ENCODE results near the gene OR14A16.

The OR14A16 gene

GRCh38 chr1:247829656-247830055 is 5.7 kb upstream of the OR14A16 start:
- Histone ChIP-seq H3K27me3 (ENCODE audit: insufficient read depth, low read depth) (no peaks in the 10 kb centered on the region), H3K27ac (no peak overlapping the region), H3K36me3 (ENCODE audit: insufficient read depth) (no peaks in the 10 kb centered on the region; the same call in 1 of the 2 replicates), H2AFZ (ENCODE audit: low read depth) (no peak overlapping the region), H3K79me2 (ENCODE audit: insufficient read depth, low read depth) (no peaks in the 10 kb centered on the region), H3K4me3 (IDR thresholded peaks at IDR 0.05; ENCODE audit: insufficient read depth, low read depth, low read length) (no peak overlapping the region), H4K20me1 (ENCODE audit: insufficient read depth) (no peaks in the 10 kb centered on the region), H3K9ac (no peak overlapping the region), H3K4me1 (ENCODE audit: low read depth, poor library complexity, severe bottlenecking) (no peaks in the 10 kb centered on the region), H3K4me2 (no peak overlapping the region)
- TF ChIP-seq CTCF (conservative IDR thresholded peaks at IDR 0.05; ENCODE audit: low read depth, low read length) = no peak

- Histone ChIP-seq H3K27ac (no peak overlapping the region), H3K4me1 (ENCODE audit: low read depth, poor library complexity, severe bottlenecking) (no peaks in the 10 kb centered on the region), H3K4me2 (no peak overlapping the region), H2AFZ (ENCODE audit: low read depth) (no peak overlapping the region), H3K9ac (no peak overlapping the region), H3K27me3 (ENCODE audit: insufficient read depth, low read depth) (no peaks in the 10 kb centered on the region), H3K4me3 (IDR thresholded peaks at IDR 0.05; ENCODE audit: insufficient read depth, low read depth, low read length) (no peak overlapping the region), H4K20me1 (ENCODE audit: insufficient read depth) (no peaks in the 10 kb centered on the region), H3K36me3 (ENCODE audit: insufficient read depth) (no peaks in the 10 kb centered on the region; the same call in 1 of the 2 replicates), H3K79me2 (ENCODE audit: insufficient read depth, low read depth) (no peaks in the 10 kb centered on the region)
- TF ChIP-seq CTCF (conservative IDR thresholded peaks at IDR 0.05; ENCODE audit: low read depth, low read length) = no peak
Observed at GRCh38 chr1:247825362-247825761, 1.4 kb upstream of the OR14A16 start.

- Histone ChIP-seq H2AFZ (ENCODE audit: low read depth) (no peak overlapping the region), H3K9ac (no peak overlapping the region)
Observed at GRCh38 chr1:247822060-247822459, 1.9 kb downstream of the OR14A16 start.

GRCh38 chr1:247812637-247813036 is 11.3 kb downstream of the OR14A16 start:
- H3K27ac ChIP-seq = no peak overlapping the region
- H3K36me3 ChIP-seq (ENCODE audit: insufficient read depth) = no peaks in the 10 kb centered on the region
- no peak overlapping the region for H3K9ac ChIP-seq
- no peaks in the 10 kb centered on the region for H3K79me2 ChIP-seq (ENCODE audit: insufficient read depth, low read depth)
- H3K4me1 ChIP-seq (ENCODE audit: low read depth, poor library complexity, severe bottlenecking) = no peaks in the 10 kb centered on the region
- no peaks in the 10 kb centered on the region for H4K20me1 ChIP-seq (ENCODE audit: insufficient read depth)
- no peaks in the 10 kb centered on the region for H3K27me3 ChIP-seq (ENCODE audit: insufficient read depth, low read depth)
- no peak overlapping the region for H3K4me3 ChIP-seq (IDR thresholded peaks at IDR 0.05; ENCODE audit: insufficient read depth, low read depth, low read length)
- TF ChIP-seq CTCF (conservative IDR thresholded peaks at IDR 0.05; ENCODE audit: low read depth, low read length) = no peak
- no peak overlapping the region for H2AFZ ChIP-seq (ENCODE audit: low read depth)
- H3K4me2 ChIP-seq = no peak overlapping the region

More at GRCh38 chr1:247822060-247822459, 1.9 kb downstream of the OR14A16 start:
- no peaks in the 10 kb centered on the region for H3K79me2 ChIP-seq (ENCODE audit: insufficient read depth, low read depth)
- no peak overlapping the region for H3K4me3 ChIP-seq (IDR thresholded peaks at IDR 0.05; ENCODE audit: insufficient read depth, low read depth, low read length)
- H4K20me1 ChIP-seq (ENCODE audit: insufficient read depth) = no peaks in the 10 kb centered on the region
- no peak overlapping the region for H3K27ac ChIP-seq
- H3K4me2 ChIP-seq = no peak overlapping the region
- no peaks in the 10 kb centered on the region; the same call in 1 of the 2 replicates for H3K36me3 ChIP-seq (ENCODE audit: insufficient read depth)
- TF ChIP-seq CTCF (conservative IDR thresholded peaks at IDR 0.05; ENCODE audit: low read depth, low read length) = no peak
- no peaks in the 10 kb centered on the region for H3K27me3 ChIP-seq (ENCODE audit: insufficient read depth, low read depth)
- no peaks in the 10 kb centered on the region for H3K4me1 ChIP-seq (ENCODE audit: low read depth, poor library complexity, severe bottlenecking)

Data from KMS-11 (cell line).